Right cardiac atrium (tissue), 5 donors: ENCODE data around the gene TAS2R40. TPM values are rescaled to one million over a fixed set of nuclear protein-coding genes. Genes with fewer than 3 reads are reported as not detected.

Experiments
- ATAC-seq, 2 donors: fragments of 200-7000 bp; cut with Tn5 transposase; one replicate each; pipeline versions ENCODE4 v1.8.0 to v1.9.1; 2020; ENCODE audit warnings: moderate library complexity in 2 of 2, mild to moderate bottlenecking in 1 of 2
- DNase-seq, 3 donors: peaks; one replicate each; pipeline ENCODE4 v3.0.0-alpha.2; 2020
- H3K27ac ChIP-seq: one replicate; pipeline ENCODE4 v1.5.1; 2013; ENCODE audit warnings: mild to moderate bottlenecking, low read length, control low read depth, moderate library complexity
- H3K27me3 ChIP-seq: one replicate; pipeline ENCODE4 v1.6.1; 2013; ENCODE audit not compliant: control insufficient read depth, insufficient read depth
- H3K4me1 ChIP-seq: one replicate; pipeline ENCODE4 v1.6.1; 2013; ENCODE audit warnings: low read length; ENCODE audit not compliant: control insufficient read depth, insufficient read depth
- H3K4me3 ChIP-seq: one replicate; pipeline ENCODE4 v1.5.1; 2013; ENCODE audit warnings: low read length, control low read depth
- H3K9me3 ChIP-seq: one replicate; pipeline ENCODE4 v1.6.1; 2013; ENCODE audit warnings: low read length; ENCODE audit not compliant: control insufficient read depth
- WGBS: extraction: QIAGEN DNeasy Blood & Tissue Kit; methylation state at CpG from one replicate; pipeline ENCODE4 v1.1.7; 2013; 5-methylcytosine and 5-hydroxymethylcytosine counted together
- intact Hi-C, 4 donors: fragments of 100-400 bp; cut with DNase I; formaldehyde crosslinking; loops; one replicate each; pipeline versions ENCODE4 v1.11.0 to v1.14.0; 2022 to 2023
- polyA plus RNA-seq: library from polyadenylated mRNA; stranded (reverse); fragments of 200-250 nt; gene quantifications from one replicate; pipeline ENCODE4 v1.2.3, GENCODE V29; 2013
- total RNA-seq, 4 donors: library from RNA; stranded (reverse); fragmentation: NEBNext Ultra II Directional; extraction: Animal tissue kit (Norgen Biotek cat#: 25700); gene quantifications; one replicate each; pipeline ENCODE4 v1.2.1, GENCODE V29; 2021
- donor health status: healthy with polysubstance abuse.
- donor health status: DM: no; HTN: yes; CAD: no.
- donor health status: DM: no; HTN: no; CAD: no.
- donor health status: DM: no; HTN: yes; CAD: no; lungs with severe emphysema.
- donor health status: DM: yes; HTN: yes; CAD: no.

Gene TAS2R40
- total and polyA plus RNA-seq, 5 donors, result not detected

DNA sequence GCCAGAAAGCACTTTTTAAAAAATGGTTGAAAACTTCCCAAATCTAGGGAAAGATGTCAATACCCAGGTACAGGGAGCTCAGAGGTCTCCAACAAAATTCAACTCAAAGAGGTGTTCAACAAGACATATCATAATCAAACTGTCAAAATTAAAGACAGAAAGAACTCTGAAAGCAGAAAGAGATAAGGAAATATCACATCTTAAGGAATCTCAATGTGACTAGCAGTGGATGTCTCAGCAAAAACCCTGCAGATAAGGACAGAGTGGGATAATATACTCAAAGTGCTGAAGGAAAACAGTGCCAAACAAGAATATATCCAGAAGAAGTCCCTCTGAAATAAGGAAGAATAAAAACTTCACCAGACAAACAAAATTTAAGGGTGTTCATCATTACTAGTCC, 28.4 kb downstream of the TAS2R40 start:
- H3K27me3 ChIP-seq, result no peaks in the 10 kb centered on the region
- intact Hi-C loops, result no loop called here
- no peaks in the 10 kb centered on the region for H3K9me3 ChIP-seq
- no peak for ATAC-seq
- H3K4me1 ChIP-seq, result no peaks in the 10 kb centered on the region
- no peak overlapping the region for H3K4me3 ChIP-seq
- DNase-seq, result no peak
- no peak overlapping the region for H3K27ac ChIP-seq

DNA sequence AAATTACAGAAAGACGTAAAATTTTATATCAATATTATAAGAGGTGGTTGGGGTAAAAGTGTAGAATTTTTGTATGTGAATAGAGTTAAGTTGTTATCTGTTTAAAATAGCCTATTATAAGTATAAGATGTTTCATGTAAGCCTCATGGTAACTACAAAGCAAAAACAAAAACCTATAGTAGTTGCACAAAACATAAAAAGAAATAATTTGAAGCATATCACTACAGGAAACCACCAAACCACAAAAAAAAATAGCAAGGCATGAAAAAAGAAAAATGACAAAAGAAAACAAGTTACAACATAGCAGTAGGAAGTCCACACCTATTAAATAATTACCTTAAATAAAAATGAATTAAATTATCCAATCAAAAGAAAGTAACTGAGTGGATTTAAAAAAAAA, 29.0 kb downstream of the TAS2R40 start:
- no peak overlapping the region for H3K27ac ChIP-seq
- no peak for DNase-seq

DNA sequence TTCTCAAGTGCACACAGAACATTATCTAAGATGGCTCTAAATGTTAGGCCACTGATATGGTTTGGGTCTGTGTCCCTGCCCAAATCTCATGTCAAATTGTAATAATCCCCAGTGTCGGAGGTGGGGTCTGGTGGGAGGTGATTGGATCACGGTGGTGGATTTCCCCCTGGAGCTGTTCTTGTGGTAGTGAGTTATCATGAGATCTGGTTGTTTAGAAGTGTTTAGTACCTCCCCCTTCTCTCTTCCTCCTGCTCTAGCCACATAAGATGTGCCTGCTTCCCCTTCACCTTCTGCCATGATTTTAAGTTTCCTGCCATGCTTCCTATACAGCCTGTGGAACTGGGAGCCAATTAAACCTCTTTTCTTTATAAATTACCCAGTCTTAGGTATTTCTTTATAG, 30.2 kb downstream of the TAS2R40 start:
- Histone ChIP-seq H3K27ac (no peak overlapping the region), H3K27me3 (no peaks in the 10 kb centered on the region), H3K9me3 (no peaks in the 10 kb centered on the region), H3K4me3 (no peak overlapping the region), H3K4me1 (no peaks in the 10 kb centered on the region)
- intact Hi-C loops, result no loop called here
- 89% methylated on average over 2 of the region's 2 CpGs for WGBS
- ATAC-seq (no peak), DNase-seq (no peak)

More for the DNA sequence above, 29.0 kb downstream of the TAS2R40 start:
- ATAC-seq, result no peak
- Histone ChIP-seq H3K4me1 (no peaks in the 10 kb centered on the region), H3K27me3 (no peaks in the 10 kb centered on the region), H3K4me3 (no peak overlapping the region), H3K9me3 (no peaks in the 10 kb centered on the region)
- intact Hi-C loops, result no loop called here
- 94% methylated on average over 1 of the region's 1 CpG for WGBS

DNA sequence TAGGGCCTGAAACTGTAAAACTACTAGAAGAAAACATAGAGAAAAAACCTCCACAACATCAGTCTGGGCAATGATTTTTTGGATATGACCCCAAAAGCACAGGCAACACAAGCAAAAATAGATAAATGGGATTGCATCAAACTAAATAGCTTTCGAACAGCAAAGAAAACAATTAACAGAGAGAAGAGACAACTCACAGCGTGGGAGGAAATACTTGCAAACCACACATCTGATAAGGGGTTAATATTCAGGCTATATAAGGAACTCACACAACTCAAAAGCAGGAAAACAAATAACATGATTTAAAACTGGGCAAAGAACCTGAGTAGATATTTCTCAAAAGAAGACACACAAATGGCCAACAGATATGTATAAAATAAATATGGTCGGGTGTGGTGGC, 33.7 kb downstream of the TAS2R40 start:
- no peak overlapping the region for H3K4me3 ChIP-seq
- WGBS, result 77% methylated on average over 3 of the region's 3 CpGs
- H3K27ac ChIP-seq, result no peak overlapping the region
- H3K4me1 ChIP-seq, result no peaks in the 10 kb centered on the region
- intact Hi-C loops, result no loop called here
- H3K27me3 ChIP-seq, result no peaks in the 10 kb centered on the region
- H3K9me3 ChIP-seq, result no peaks in the 10 kb centered on the region
- DNase-seq, result no peak
- no peak for ATAC-seq

DNA sequence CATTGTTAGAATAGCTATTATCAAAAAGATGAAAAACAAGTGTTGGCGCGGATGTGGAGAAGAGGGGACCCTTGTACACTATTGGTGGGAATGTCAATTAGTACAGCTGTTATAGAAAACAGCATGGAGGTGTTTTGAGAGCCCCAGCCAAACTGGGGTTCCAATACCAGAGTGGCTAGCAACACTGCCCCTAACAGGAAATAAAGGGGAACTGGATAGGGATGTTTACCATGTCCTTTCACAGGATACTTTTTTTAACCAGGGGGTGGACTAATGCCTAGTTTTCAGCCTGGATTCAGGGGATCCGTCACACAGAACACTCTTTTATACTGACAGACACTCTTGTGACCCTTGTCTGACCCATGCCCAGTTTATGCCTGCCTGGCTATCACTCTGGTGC, 34.5 kb downstream of the TAS2R40 start:
- no peaks in the 10 kb centered on the region for H3K9me3 ChIP-seq
- intact Hi-C loops, result no loop called here
- WGBS, result 88% methylated on average over 3 of the region's 3 CpGs
- H3K27me3 ChIP-seq, result no peaks in the 10 kb centered on the region
- H3K4me3 ChIP-seq, result no peak overlapping the region
- H3K4me1 ChIP-seq, result no peaks in the 10 kb centered on the region
- DNase-seq (no peak), ATAC-seq (no peak)
- no peak overlapping the region for H3K27ac ChIP-seq

DNA sequence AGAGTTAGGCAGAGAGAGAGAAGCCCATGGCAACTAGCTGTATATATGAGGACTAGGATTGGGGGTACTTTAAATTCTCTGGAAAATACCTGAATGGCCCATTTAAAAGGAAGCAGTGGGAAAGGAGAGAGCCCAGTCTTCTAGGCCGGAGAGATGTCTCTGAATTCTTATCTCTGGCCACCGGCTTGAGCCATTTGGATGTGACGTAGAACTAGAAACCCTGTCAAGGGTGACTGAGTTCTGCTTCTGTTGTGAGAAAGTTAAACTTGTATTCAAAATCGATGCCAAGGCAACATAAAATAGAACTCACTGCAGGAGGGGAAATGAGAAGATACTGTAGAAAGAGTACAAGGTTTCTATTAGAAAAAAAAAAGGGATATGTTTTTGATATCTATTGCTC, 35.1 kb downstream of the TAS2R40 start:
- Histone ChIP-seq H3K9me3 (no peaks in the 10 kb centered on the region), H3K27me3 (no peaks in the 10 kb centered on the region), H3K4me1 (no peaks in the 10 kb centered on the region), H3K4me3 (no peak overlapping the region), H3K27ac (no peak overlapping the region)
- DNase-seq, result no peak
- WGBS, result 90% methylated on average over 4 of the region's 4 CpGs
- intact Hi-C loops, result no loop called here
- no peak for ATAC-seq

DNA sequence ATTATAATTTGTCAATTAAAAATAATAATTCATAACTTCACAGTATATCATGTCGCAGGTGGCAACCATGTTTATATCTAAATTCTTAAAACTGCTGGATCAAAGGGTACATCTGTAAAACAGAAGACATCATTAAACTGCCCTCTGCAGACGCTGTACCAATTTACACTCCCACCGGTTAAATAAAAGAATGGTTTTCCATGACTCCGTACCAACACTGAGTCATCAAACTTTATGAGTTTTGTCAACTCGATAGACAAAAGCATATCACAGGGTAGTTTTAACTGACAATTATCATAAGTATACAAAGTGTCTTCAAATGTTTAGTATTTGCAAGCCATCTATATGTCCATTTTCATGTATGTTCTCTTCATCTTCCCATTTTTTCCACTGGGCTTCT, 35.7 kb downstream of the TAS2R40 start:
- H3K27ac ChIP-seq, result no peak overlapping the region
- ATAC-seq, result no peak
- DNase-seq, result no peak
- 84% methylated on average over 5 of the region's 5 CpGs for WGBS
- intact Hi-C loops, result no loop called here
- no peaks in the 10 kb centered on the region for H3K4me1 ChIP-seq
- H3K27me3 ChIP-seq, result no peaks in the 10 kb centered on the region
- H3K4me3 ChIP-seq, result no peak overlapping the region
- H3K9me3 ChIP-seq, result no peaks in the 10 kb centered on the region

DNA sequence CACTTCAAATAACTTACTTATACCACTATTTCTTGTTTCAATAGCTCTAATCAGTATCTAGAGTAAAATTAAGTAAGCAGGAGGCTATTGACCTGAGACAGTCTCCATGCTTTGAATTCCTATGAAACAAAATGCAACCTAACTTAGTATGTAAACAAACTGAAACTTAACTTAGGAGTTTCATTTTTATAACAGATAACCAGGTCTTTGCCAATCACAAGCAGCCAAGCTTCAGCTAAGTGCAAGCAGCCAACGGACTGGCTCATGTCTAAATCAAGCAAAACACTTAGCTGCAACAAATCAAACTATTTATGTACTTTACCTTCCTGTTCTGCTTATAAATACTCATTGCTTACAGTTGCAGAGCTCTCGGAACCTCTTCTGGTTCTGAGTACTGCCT, 37.0 kb downstream of the TAS2R40 start:
- ATAC-seq (no peak), DNase-seq (no peak)
- H3K27ac ChIP-seq, result no peak overlapping the region
- H3K9me3 ChIP-seq, result no peaks in the 10 kb centered on the region
- no peaks in the 10 kb centered on the region for H3K27me3 ChIP-seq
- H3K4me3 ChIP-seq, result no peak overlapping the region
- WGBS, result 31% methylated on average over 2 of the region's 2 CpGs
- no peaks in the 10 kb centered on the region for H3K4me1 ChIP-seq
- intact Hi-C loops, result no loop called here

DNA sequence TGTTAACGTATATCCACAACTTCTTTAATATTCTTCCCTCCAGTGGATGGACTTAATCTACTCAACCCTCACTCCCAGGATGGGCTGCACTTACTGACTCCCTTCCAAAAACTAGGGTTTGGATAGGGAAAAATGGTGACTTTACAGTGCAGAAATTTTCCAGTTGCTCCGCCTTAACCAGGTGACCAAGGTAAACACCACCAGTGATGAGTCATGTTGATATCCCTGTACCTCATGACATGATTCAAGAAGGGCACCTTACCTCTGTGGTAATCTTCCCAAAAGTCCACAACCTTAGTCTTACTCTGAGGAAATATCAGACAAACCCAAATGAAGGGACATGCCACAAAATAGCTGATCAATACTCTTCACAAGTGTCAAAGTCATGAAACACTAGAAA, 37.9 kb downstream of the TAS2R40 start:
- no peaks in the 10 kb centered on the region for H3K9me3 ChIP-seq
- intact Hi-C loops, result loop anchor here in 2 of 4 donors (10.0 kb wide), 2 partner anchors 125 to 155 kb away; partner anchors contain the start of gene ZYX (in 1 of the 2)
- no peak overlapping the region for H3K27ac ChIP-seq
- H3K4me1 ChIP-seq, result peaks cover 5% of the 10 kb centered on the region
- no peak overlapping the region for H3K4me3 ChIP-seq
- no peak for DNase-seq
- H3K27me3 ChIP-seq, result no peaks in the 10 kb centered on the region
- WGBS, result 83% methylated on average over 2 of the region's 2 CpGs
- ATAC-seq, result no peak

DNA sequence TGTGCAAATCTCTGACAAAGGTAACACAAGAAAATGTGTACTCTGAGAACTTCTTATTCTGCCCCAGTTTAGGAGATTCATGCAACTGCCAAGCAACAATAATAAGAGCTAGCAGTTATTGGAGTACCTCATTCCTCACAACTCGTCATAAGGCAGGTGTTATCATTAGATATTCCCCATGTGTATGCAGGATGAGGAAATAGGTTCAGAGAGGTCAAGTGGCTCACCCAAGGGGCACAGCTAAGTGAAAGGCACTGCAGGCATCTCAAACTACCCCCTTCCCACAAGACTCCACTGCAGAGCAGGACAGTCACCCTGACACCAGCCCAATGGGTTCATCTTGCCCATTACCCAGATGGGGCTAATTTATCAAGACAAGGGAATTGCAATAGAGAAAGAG, 40.1 kb downstream of the TAS2R40 start:
- intact Hi-C loops, result loop anchor here in 2 of 4 donors (10.0 kb wide), 2 partner anchors 123 to 153 kb away; partner anchors contain the start of gene ZYX (in 1 of the 2)
- Histone ChIP-seq H3K27me3 (no peaks in the 10 kb centered on the region), H3K4me1 (peaks cover 10% of the 10 kb centered on the region), H3K27ac (no peak overlapping the region), H3K4me3 (no peak overlapping the region), H3K9me3 (no peaks in the 10 kb centered on the region)
- DNase-seq, result no peak
- ATAC-seq, result no peak
- 89% methylated on average over 1 of the region's 1 CpG for WGBS

DNA sequence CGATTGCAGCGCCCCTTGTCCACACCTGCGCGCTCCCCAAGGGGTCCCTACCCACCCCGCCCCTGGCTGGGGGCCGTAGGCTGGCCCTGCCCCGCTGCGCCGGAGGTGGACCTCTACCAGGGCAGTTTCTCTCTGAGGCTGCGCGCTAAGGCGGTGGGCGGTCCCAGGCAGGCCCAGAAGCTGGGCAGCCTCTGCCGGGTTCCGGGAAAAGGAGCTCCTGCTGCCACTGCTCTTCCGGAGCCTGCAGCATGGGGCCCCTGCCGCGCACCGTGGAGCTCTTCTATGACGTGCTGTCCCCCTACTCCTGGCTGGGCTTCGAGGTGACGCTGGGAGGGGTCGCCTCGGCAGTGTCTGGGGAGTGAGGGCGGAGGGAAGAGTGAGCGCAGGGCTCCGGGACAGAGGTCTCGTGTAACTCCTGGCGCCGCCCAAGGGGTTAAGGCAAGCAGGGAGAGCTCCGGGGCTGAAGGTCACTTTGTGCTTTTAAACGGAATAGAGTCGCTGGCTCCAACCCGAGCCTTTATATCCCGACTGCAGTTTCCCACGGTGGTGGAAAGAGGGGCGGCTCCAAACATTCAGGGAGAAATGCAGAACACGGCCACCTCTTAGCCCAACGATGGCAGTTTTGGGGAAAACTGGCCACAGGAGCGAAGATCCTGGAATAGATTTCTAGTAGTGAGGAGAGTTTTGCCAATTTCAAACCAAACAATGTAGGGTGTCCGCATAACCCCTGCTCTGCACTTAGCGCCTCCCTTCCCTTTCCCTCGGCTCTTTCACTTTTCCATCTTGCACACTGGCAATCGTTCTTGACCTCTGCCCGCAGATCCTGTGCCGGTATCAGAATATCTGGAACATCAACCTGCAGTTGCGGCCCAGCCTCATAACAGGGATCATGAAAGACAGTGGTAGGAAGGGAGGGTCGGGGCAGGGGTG, 41.7 kb downstream of the TAS2R40 start, which contains the start of gene GSTK1:
Gene GSTK1 (plus strand): TSS at position 176 of the 930 bp plus-strand sequence. CDS start 73 bp downstream, at position 249.
- intact Hi-C loops, result loop anchor here in 2 of 4 donors (10.0 kb wide), 2 partner anchors 121 to 151 kb away; partner anchors contain the start of gene ZYX (in 1 of the 2)
- Histone ChIP-seq H3K27me3 (no peaks in the 10 kb centered on the region), H3K27ac (peak within 1 kb of the TSS; percentile 98), H3K9me3 (no peaks in the 10 kb centered on the region), H3K4me1 (peaks cover 10% of the 10 kb centered on the region), H3K4me3 (peak within 1 kb of the TSS; percentile 75)
- peak; percentile 98 to 99 for ATAC-seq
- DNase-seq, result peak; percentile 91 to 96 (median 95)
- WGBS, result under 1% methylated on average over 48 of the region's 48 CpGs
